ENCODE results near the gene UBXN4.

DNA sequence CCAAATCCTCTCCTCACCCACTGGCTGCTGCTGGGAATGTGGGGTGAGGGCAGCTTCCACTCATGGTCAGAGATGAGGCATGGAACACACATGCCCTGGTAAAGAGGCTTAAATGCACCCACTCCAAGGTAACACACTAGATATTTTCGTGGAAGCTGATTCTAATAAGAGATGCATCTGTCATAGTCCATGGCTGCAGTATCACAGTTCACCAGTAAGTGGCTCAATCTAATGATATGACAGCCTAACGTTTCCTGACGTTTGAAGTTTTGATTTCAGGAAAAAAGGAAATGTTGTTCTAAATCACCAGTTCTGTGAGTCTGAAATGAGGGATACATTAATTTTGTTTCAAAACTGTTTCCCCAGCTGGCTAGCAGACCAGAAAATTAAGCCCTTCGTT lies 57.1 kb downstream of the UBXN4 start:
- TF ChIP-seq POLR2A (IDR thresholded peaks at IDR 0.05; ENCODE audit: low read length) (no peak), GATA1 (IDR thresholded peaks at IDR 0.05; ENCODE audit: low read depth, low read length) (no peak)

All from erythroblast (primary cell).